Subcutaneous preadipocyte (primary cell): ENCODE measurements around the gene IFNA13. TPM values are rescaled to one million over a fixed set of nuclear protein-coding genes. Genes with fewer than 3 reads are reported as not detected.

Experiments used
- total RNA-seq: library from RNA; depleted of rRNA; stranded (reverse); fragments of >200 nt; gene quantifications from 2 replicates; pipeline ENCODE4 v1.2.3, GENCODE V29; 2012

Gene IFNA13
- total RNA-seq = not detected in 2 replicates

GRCh38 chr9:21367957-21368356 lies at the start of gene IFNA13:
Gene IFNA13 (minus strand): TSS chr9:21368057. CDS start chr9:21368010, 47 bp downstream.

GRCh38 chr9:21408817-21409216 lies 41.0 kb upstream of the IFNA13 start, which contains the start of gene IFNA8:
Gene IFNA8 (plus strand): TSS chr9:21409117. CDS start chr9:21409177, 60 bp downstream.

GRCh38 chr9:21385131-21385670 lies 17.3 kb upstream of the IFNA13 start, which contains the start of gene IFNA2:
Gene IFNA2 (minus strand): TSS chr9:21385398. CDS start chr9:21385329, 69 bp downstream.

GRCh38 chr9:21350787-21351186 lies 17.1 kb downstream of the IFNA13 start, which contains the start of gene IFNA6:
Gene IFNA6 (minus strand): TSS chr9:21350887. CDS start chr9:21350887, 0 bp downstream.

GRCh38 chr9:21334701-21335632 lies 32.9 kb downstream of the IFNA13 start, which contains the start of gene KLHL9:
Gene KLHL9 (minus strand): TSS chr9:21335404. CDS start chr9:21334859, 545 bp downstream.

Other genes with a start within 250 kb of the IFNA13 start
- gene IFNW1, start 226.2 kb downstream of the IFNA13 start, total RNA-seq = not detected in 2 replicates
- not detected in 2 replicates for gene IFNA21, start 201.4 kb downstream of the IFNA13 start, total RNA-seq
- not detected in 2 replicates for gene IFNA4, start 180.5 kb downstream of the IFNA13 start, total RNA-seq
- not detected in 2 replicates for gene IFNA7, start 165.9 kb downstream of the IFNA13 start, total RNA-seq
- not detected in 2 replicates for gene IFNA10, start 160.9 kb downstream of the IFNA13 start, total RNA-seq
- not detected in 2 replicates for gene IFNA16, start 150.7 kb downstream of the IFNA13 start, total RNA-seq
- gene IFNA17, start 139.8 kb downstream of the IFNA13 start, total RNA-seq = not detected in 2 replicates
- gene IFNA14, start 128.1 kb downstream of the IFNA13 start, total RNA-seq = not detected in 2 replicates
- not detected in 2 replicates for gene IFNA5, start 62.7 kb downstream of the IFNA13 start, total RNA-seq
- gene KLHL9, start 32.7 kb downstream of the IFNA13 start, total RNA-seq = 30.1 and 39.7 TPM in 2 replicates
- not detected in 2 replicates for gene IFNA6, start 17.2 kb downstream of the IFNA13 start, total RNA-seq
- gene IFNA2, start 17.3 kb upstream of the IFNA13 start, total RNA-seq = not detected in 2 replicates
- not detected in 2 replicates for gene IFNA8, start 41.1 kb upstream of the IFNA13 start, total RNA-seq
- not detected in 2 replicates for gene IFNA1, start 72.4 kb upstream of the IFNA13 start, total RNA-seq
- 5.9 and 10.6 TPM in 2 replicates for gene IFNE, start 114.3 kb upstream of the IFNA13 start, total RNA-seq